Neuron (in vitro differentiated cells): ENCODE measurements around the gene CAP1.
"Not testable (repeated sequence)": the region's sequence is repeated elsewhere in the genome, so short reads cannot be mapped to it uniquely, and the experiment has no call there.

Source experiments
- H2AFZ ChIP-seq: one replicate; pipeline ENCODE4 v1.6.1; 2013; ENCODE audit warnings: low read depth, mild to moderate bottlenecking, inconsistent platforms, low read length, moderate library complexity
- H3K27me3 ChIP-seq: one replicate; pipeline ENCODE4 v1.6.1; 2013; ENCODE audit warnings: low read length; ENCODE audit not compliant: insufficient read depth
- H3K36me3 ChIP-seq: one replicate; pipeline ENCODE4 v1.6.1; 2013; ENCODE audit warnings: low read length; ENCODE audit not compliant: insufficient read depth
- H3K4me1 ChIP-seq: one replicate; pipeline ENCODE4 v1.6.1; 2013; ENCODE audit warnings: low read length; ENCODE audit not compliant: insufficient read depth
- H3K4me3 ChIP-seq: 2 replicates; pipeline ENCODE4 v1.5.1; 2013; ENCODE audit warnings: mild to moderate bottlenecking, low read length, moderate library complexity
- H3K9me3 ChIP-seq: one replicate; pipeline ENCODE4 v1.6.1; 2013; ENCODE audit warnings: low read length

CAP1 gene

DNA sequence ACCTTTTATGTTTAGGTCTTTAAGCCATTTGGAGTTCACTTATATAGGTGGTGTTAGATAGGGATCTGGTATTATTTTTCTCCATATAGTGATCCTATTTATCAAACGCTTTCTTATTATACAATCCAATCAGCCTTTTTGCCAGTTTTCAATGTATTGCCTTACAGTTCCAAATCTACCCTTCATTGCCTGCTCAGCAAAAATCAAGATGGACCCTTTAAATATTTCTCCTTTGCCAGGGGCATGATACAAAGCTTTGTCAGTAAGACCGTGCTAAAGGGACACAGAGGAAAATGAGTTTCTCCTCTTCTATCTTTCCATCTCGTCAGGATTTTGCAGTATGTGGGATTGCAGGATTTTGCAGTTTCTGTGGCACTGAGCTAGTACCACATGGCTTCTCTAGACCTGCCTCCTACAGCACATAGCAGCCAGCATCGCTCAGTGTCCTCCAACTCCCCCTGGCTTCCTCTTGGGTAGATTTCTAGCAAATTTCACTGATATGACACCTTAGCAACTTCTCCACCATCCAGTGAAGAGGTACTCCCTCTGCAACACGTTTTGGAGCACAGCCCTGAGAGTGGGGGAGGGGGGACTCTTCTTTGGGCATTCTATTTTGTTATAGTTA lies 22.5 kb upstream of the CAP1 start:
- Histone ChIP-seq H3K36me3 (no peaks in the 10 kb centered on the region), H3K4me3 (no peak overlapping the region), H3K27me3 (no peaks in the 10 kb centered on the region), H2AFZ (no peak overlapping the region), H3K4me1 (no peaks in the 10 kb centered on the region), H3K9me3 (peaks cover 2% of the 10 kb centered on the region)

DNA sequence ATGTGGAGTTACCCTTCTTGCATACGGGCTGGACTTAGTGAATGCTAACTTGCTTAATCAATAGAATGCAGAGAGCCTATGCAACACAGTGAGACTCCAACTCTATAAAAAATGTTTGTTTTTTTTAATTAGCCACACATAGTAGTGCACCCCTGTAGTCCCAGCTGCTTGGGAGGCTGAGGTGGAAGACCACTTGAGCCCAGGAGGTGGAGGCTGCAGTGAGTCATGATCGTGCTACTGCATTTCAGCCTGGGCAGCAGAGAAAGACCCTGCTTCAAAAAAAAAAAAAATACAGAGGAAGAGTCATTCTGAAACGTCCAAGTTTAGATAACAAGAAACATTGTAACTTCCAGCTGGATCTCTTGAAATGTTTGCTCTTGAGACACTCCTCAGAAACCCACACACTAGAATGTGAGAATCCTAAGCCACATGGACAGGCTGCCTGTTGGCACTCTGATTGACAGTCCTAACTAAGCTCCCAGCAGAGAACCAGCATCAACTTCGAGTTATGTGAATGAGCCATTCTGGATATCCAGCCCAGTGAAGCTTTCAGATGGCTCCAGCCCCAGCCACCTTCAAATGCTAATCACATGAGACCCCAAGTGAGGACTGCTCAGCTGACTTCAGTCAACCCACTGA lies 20.0 kb upstream of the CAP1 start:
- Histone ChIP-seq H3K27me3 (no peaks in the 10 kb centered on the region), H3K4me3 (no peak overlapping the region), H3K9me3 (peaks cover 7% of the 10 kb centered on the region), H3K4me1 (no peaks in the 10 kb centered on the region), H2AFZ (no peak overlapping the region), H3K36me3 (no peaks in the 10 kb centered on the region)

DNA sequence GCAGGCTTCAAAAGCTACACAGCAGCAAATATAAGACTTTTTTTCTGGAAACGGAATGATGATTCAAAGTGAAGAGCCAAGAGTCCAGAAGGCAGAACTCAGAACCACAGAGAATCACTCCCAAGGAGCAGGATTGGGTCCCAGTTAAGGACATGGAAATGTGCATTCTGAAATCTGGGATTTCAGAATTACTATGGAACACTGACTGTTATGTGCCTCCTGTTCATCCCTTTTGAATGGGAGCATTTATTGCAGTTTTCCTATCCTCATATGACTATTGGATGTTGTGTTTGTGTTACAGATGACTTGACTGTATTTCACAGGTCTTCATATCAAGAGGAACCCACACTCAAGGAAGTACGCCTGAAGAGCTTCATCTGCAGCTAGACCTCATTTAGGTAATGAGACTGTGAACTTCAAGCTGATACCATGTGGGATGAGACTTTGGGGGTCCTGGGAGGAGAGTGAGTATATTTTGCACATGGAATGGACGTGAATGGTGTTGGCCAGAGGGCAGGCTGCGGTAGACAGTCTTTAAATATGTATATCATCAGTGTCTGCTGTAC lies 17.1 kb upstream of the CAP1 start:
- Histone ChIP-seq H2AFZ (no peak overlapping the region), H3K9me3 (peaks cover 5% of the 10 kb centered on the region), H3K36me3 (no peaks in the 10 kb centered on the region), H3K4me1 (no peaks in the 10 kb centered on the region), H3K4me3 (no peak overlapping the region), H3K27me3 (no peaks in the 10 kb centered on the region)

DNA sequence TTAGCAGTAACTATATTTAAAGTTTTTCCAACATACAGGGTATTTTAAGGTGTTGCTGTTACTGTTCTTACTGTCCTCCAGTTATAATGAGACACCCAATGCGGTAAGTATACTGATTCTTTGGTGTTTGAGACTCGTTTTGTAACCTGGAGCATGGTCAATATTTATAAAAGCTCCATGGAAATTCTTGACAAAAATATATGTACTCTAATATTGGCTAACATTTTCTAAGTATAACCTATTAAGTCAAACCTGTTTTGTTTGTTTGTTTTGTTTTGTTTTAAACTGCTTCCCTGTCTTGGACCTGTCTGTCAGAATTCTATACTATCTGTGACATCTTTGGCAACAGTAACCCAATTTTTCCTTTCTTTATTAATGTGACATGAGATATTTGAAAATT lies 15.9 kb upstream of the CAP1 start:
- Histone ChIP-seq H3K36me3 (no peaks in the 10 kb centered on the region), H2AFZ (no peak overlapping the region), H3K4me3 (no peak overlapping the region), H3K4me1 (no peaks in the 10 kb centered on the region), H3K27me3 (no peaks in the 10 kb centered on the region), H3K9me3 (peaks cover 5% of the 10 kb centered on the region)

DNA sequence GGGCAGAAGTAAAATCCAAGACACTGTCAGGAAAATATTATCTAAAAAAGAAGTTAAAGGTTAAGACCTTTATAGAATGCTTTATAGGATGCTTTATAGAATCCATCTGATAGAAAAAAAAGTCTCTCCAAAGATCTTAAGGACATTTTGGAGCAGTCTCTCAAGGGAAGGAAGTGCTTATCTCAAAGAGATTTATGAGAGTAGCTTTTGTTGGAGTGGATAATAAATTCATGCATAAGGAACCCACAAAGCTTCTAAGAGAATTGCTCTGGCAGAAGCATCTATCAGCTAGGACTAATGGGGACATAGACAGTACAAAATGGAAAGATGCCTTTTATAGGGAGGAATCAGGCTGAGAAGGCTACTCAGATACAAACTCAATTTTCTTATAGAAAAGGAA lies 12.9 kb upstream of the CAP1 start:
- Histone ChIP-seq H2AFZ (no peak overlapping the region), H3K9me3 (peaks cover 5% of the 10 kb centered on the region), H3K4me1 (no peaks in the 10 kb centered on the region), H3K27me3 (no peaks in the 10 kb centered on the region), H3K4me3 (no peak overlapping the region), H3K36me3 (no peaks in the 10 kb centered on the region)

DNA sequence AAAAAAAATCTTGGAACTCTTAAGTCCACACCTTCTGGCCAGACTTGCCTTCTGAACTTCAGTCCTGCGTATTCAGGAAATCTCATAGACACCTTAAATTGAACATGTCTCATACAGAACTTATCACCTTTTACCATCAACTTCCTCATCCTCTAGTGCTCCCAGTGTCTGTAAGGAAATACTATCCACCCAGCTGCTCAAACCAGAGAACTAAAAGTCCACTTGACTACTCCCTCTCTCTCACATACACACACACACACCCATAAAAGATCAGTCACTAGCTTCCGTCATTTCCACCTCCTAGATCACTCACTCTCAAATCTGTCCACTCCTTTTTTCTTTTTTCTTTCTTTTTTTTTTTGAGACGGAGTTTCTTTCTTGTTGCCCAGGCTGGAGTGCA lies 10.9 kb upstream of the CAP1 start:
- Histone ChIP-seq H3K9me3 (no peaks in the 10 kb centered on the region), H3K4me1 (no peaks in the 10 kb centered on the region), H2AFZ (no peak overlapping the region), H3K36me3 (no peaks in the 10 kb centered on the region), H3K4me3 (no peak overlapping the region), H3K27me3 (no peaks in the 10 kb centered on the region)

DNA sequence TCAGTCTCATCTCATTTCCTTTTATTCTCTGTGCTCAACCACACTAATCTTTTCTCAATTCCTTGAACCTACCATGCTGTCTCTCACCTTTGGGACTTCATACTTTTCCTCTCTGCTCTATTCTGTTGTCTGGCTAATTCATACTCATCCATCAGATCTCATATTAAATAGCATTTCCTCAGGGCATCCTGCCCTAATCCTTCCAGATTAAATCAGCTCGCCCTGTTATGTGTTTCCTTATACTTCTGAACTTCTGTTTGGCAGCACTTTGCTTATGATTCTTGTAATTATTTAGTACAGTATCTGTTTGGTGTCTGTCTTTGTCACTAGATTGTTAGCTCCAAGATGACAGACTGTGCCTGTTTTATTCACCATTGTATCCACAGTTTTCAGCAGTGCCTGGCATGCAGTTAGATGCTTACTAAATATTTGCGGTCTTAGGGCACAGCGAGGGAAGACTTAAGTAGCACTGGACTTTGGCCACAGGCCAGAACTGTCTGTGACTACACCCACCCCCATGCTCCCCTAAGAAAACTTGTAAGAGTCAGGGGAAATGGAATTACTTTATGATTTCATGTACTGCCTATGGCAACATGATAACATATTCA lies 9.9 kb upstream of the CAP1 start:
- no peaks in the 10 kb centered on the region for H3K27me3 ChIP-seq
- no peak overlapping the region for H3K4me3 ChIP-seq
- H3K9me3 ChIP-seq, result no peaks in the 10 kb centered on the region
- H3K4me1 ChIP-seq, result no peaks in the 10 kb centered on the region
- H2AFZ ChIP-seq, result no peak overlapping the region
- no peaks in the 10 kb centered on the region for H3K36me3 ChIP-seq

DNA sequence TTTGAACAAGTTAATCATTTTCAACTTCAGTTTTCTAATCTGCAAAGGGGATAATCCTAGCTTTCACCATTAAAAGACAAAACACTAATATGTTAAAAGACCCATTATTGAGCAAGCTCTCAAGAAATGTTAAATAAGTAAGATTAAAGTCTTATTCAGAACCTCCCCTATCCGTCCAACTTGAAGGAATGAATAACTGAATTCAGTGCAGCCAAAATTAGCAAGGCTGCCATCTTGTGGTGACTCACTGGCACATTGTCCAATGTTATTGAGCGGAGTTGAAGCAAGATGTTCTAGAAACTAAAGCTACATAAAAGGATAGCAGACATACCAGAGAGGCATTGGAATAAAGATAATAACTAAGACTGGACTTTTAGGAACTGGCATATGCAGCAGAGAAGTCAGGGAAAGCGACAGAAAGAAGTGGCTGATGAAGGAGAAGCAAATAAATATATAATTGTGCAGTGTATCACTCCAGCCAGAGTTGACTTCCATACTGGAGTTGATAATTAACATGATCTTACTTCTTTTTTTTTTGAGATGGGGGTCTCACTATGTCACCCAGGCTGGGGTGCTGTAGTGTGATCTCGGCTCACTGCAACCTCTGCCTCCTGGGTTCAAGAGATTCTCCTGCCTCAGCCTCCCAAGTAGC lies 8.2 kb upstream of the CAP1 start:
- Histone ChIP-seq H3K4me1 (no peaks in the 10 kb centered on the region), H2AFZ (no peak overlapping the region), H3K27me3 (no peaks in the 10 kb centered on the region), H3K4me3 (no peak overlapping the region), H3K36me3 (no peaks in the 10 kb centered on the region), H3K9me3 (no peaks in the 10 kb centered on the region)

DNA sequence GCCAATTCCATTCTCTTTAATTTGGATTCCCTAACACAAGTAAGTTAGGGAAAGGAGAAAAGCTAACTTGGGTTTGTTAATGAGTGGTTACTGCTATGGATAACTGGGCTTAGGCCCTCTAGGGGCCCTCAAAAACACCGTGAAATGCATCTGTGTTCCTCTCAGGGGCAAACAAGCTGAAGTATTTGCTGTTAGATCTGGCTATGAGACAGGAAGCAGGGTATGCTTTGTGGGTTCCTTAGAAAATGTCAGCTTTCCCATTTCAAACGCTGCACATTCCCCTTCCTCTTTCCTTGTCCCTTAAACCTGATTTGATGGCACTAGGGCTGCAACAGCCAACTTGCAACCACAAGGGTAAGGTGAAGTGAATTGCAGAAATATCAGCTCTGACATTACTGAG lies 5.7 kb upstream of the CAP1 start:
- no peaks in the 10 kb centered on the region for H3K9me3 ChIP-seq

DNA sequence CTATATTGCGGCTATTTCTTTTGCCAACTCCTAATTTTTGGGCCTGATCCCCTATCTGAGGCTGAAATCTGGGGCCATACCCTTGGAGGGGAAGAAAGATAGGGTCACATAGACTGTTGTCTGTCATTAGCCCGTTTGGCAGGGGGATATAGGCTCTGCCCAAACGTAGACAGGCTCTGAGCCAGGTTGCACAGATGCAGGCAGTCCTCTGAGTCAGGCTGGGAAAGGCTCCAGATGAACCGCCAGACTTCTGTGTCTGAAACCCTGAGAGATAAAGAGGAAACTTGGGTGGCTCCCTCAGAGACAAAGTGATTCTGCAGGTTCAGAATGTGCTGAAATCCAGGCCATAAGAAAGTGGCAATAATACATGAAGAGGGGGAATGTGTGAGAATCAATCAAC lies 4.0 kb upstream of the CAP1 start:
- Histone ChIP-seq H3K27me3 (no peaks in the 10 kb centered on the region), H3K36me3 (no peaks in the 10 kb centered on the region), H3K9me3 (no peaks in the 10 kb centered on the region), H3K4me3 (no peak overlapping the region), H2AFZ (no peak overlapping the region), H3K4me1 (peaks cover 10% of the 10 kb centered on the region)

More for the DNA sequence above, 5.7 kb upstream of the CAP1 start:
- no peak overlapping the region for H2AFZ ChIP-seq
- H3K36me3 ChIP-seq, result no peaks in the 10 kb centered on the region
- no peaks in the 10 kb centered on the region for H3K27me3 ChIP-seq
- no peak overlapping the region for H3K4me3 ChIP-seq
- H3K4me1 ChIP-seq, result peaks cover 5% of the 10 kb centered on the region

DNA sequence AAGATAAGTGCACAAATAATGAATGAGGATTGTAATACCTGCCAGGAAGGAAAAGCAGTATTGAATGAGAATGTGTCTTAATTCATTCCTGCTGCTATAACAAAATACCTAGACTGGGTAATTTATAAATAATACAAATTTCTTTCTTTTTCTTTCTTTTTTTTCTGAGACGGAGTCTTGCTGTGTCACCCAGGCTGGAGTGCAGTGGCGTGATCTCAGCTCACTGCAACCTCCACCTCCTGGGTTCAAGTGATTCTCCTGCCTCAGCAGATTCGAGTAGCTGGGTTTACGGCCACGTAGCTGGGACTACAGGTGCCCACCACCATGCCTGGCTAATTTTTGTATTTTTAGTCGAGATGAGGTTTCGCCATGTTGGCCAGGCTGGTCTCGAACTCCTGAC lies 3.3 kb upstream of the CAP1 start:
- not testable (repeated sequence) for H2AFZ ChIP-seq, H3K27me3 ChIP-seq, H3K36me3 ChIP-seq, H3K4me3 ChIP-seq, H3K9me3 ChIP-seq
- peaks cover 16% of the 10 kb centered on the region for H3K4me1 ChIP-seq

DNA sequence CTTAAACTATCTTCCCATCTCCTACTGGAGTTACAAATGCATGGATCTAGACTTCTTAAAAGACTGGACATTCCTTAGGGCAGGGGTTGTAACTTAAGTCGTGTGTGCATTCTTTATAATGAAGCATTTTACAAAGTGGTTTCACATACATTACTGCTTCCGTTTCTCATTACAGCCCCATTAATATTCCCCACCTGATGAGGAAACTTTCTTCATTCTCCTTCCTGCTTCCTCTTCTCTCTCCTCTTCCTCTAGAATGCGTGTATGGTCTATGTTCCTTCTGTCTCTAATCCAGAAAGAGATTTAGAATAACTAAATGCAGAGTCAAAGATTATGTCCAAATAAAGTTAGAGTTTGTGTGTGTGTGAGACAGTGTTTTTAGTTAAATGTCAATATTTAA lies 1.8 kb upstream of the CAP1 start:
- Histone ChIP-seq H3K27me3 (no peaks in the 10 kb centered on the region), H3K9me3 (no peaks in the 10 kb centered on the region), H3K4me1 (peaks cover 20% of the 10 kb centered on the region), H2AFZ (no peak overlapping the region), H3K36me3 (peaks cover 8% of the 10 kb centered on the region), H3K4me3 (no peak overlapping the region)

DNA sequence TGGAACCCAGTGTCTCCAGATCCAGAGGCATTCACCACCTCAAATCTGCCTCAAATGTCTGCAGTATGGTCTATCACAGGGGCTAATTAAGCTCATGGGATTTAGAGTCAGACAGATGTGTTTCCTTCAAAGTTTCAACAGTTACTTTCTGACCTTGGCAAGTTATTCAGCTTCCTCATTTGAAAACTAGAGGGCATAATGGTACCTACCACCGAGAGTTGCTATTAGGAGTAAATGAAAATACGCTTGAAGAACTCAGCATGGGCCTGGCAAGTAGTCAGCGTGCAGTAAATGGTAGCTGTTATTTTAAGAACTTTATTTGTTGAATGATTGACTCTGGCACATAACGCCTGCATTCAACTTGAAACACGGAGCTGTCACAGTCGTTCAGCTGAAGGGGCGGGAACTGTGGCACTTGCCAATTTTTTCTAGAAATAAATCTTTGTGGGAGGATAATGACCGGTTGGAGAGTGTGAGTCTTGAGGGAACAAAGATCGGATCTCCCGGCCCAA lies 1.2 kb upstream of the CAP1 start:
- Histone ChIP-seq H2AFZ (peak overlapping the region; percentile 38), H3K36me3 (peaks cover 8% of the 10 kb centered on the region), H3K27me3 (no peaks in the 10 kb centered on the region), H3K4me1 (peaks cover 20% of the 10 kb centered on the region), H3K4me3 (peak overlapping the region; percentile 80), H3K9me3 (no peaks in the 10 kb centered on the region)
